GM18870 (cell line): ENCODE measurements around the gene CNNM4.
A peak's percentile ranks its signal among the peaks of the same experiment; 100 is the strongest.
"Not testable (repeated sequence)": the region's sequence is repeated elsewhere in the genome, so short reads cannot be mapped to it uniquely, and the experiment has no call there.

Experiments used
- ATAC-seq: cut with Tn5 transposase; IDR thresholded peaks from one replicate; pipeline ENCODE4 v1.9.1; 2021; ENCODE audit warnings: moderate library complexity; ENCODE audit not compliant: unreplicated experiment

Gene CNNM4

GRCh38 chr2:96792772-96793749 lies 32.4 kb downstream of the CNNM4 start:
- ATAC-seq, result no peak

DNA sequence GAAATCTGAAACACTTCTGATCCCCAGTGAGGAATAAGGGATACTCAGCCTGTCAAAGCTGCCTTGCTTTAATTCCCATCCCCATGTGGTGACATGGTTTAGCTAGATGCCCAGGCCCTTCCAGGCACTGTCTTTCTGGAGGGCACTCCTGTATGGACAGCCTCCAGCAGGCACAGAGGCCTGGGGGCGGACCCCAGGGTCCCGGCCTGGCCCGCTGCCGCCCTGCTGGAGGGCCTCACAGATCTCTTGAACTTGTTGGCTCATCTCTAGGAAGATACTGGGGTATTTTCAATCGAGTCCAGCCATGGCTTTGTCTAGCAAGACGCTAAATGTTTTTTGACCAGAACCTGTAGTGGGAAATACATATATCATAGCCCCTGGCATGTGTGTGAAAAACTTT lies 34.4 kb downstream of the CNNM4 start:
- no peak for ATAC-seq

DNA sequence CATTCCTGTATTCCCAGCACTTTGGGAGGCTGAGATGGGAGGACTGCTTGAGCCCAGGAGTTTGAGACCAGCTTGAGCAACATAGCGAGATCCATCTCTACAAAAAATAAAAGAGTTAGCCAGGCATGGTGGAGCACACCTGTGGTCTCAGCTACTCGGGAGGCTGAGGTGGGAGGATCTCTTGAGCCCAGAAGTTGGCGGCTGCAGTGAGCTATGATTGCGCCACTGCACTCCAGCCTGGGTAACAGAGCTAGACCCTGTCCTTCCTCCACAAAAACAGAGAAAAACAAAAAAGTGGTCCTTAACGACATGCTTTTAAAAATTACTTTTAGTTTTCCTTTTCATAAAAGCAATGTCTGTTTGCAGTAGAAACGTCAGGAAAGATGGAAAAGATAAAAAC lies 35.8 kb downstream of the CNNM4 start:
- ATAC-seq, result not testable (repeated sequence)

DNA sequence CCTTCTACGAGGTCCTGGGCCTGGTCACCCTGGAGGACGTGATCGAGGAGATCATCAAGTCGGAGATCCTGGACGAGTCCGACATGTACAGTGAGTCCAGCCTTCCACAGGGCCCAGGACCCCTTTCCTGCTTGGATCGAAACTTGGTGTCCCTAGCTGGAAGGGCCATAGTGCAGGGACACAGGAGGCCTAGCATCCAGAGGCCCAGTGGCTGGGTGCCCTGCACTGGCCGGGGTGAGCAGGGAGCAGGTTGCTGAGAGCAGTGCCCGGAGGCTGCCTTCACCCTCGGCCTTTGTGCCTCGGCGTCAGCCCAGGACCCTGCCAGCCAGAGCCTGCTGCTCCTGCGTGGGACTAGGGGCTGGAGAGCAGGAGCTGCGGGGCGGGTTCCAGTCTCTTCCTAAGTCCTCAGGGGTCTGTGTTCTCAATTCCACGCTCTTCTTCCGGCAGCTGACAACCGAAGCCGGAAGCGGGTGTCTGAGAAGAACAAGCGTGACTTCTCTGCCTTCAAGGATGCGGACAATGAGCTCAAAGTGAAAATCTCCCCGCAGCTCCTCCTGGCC lies 36.4 kb downstream of the CNNM4 start:
- no peak for ATAC-seq

DNA sequence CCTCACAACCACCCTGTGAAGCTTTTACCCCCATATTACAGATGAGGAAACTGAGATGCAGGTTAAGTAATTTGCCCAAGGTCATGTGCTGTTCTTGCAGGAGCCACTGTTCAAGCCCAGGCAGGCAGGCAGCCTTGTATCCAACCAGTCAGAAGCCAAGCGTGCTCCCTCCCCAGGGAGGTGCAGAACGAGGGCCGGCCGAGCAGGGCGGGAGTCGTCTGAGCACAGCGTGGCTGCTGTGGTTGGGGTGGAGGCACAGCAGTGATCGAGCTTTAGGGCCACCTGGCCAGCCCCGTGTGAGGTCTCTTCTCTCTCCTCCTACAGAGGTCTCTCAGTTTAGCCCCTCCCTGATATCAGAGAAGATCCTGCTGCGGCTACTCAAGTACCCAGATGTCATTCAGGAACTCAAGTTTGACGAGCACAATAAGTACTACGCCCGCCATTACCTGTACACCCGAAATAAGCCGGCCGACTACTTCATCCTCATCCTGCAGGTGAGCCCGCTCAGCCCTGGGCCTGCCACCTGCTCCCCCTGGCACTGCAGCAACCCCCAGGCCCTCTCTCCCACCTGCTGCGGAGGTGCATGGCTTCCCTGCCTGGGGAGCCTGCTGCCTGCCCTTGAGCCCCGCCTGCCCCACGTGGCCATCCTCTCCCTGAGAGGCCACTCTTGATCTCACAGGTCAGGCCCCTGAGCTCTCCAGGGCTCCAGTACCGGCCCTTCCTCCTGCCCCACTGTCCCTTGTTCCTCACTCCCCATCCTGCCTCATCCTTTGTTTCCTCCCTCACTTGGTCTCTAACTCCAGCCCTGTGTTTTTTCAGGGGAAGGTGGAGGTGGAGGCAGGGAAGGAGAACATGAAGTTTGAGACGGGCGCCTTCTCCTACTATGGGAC lies 38.3 kb downstream of the CNNM4 start:
- no peak for ATAC-seq

DNA sequence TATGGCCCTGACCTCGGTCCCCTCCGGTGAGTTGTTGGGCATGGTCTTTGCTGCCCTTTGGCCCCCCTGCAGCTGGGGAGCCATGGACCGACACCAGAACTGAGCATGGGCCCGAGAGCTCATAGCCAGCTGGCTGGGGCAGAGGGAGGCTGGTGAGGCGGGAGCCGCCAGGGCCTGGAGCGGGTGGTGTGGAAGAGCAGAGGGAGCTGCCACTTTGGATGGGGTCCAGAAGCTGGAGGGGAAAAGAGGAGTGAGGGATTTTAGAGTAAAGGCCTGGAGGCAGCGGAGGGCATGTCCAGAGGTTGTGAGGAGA lies 38.9 kb downstream of the CNNM4 start:
- no peak for ATAC-seq

- ATAC-seq, result peak; percentile 22
Measured at GRCh38 chr2:96800061-96801004, 39.6 kb downstream of the CNNM4 start.

GRCh38 chr2:96801005-96801785 lies 40.5 kb downstream of the CNNM4 start:
- ATAC-seq, result peak; percentile 73

DNA sequence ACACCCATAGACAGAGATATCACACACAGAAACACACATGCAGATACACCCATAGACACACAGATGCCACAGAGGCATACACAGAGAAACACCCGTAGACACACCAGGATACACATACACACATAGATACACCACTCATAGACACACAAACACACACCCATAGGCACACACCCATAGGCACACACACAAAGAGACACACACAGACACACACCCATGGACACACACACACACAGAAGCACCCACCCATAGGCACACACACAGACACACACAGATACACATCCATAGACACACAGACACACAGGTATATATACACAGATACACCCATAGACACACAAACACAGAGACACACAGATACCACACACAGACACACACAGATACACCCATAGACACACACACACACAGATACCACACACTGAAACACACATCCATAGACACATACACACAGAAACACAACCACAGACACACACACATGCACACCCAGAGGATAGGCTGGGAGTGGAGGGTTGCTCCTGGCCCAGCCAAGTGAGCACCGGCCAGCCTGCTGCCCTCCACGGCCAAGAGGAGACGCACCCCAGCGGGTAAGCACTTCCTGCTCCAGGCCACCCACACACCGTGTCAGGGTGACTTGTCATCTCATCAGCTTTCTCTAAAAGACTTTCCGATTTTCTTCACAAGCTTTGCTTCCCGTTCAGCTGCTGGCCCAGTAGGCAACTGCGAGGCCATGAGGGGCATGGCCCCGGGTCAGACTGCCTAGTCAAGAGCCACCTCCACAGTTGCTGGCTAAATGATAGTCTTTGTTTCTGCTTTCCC lies 41.3 kb downstream of the CNNM4 start:
- no peak for ATAC-seq

- no peak for ATAC-seq
Measured at GRCh38 chr2:96802721-96803120, 42.0 kb downstream of the CNNM4 start.

DNA sequence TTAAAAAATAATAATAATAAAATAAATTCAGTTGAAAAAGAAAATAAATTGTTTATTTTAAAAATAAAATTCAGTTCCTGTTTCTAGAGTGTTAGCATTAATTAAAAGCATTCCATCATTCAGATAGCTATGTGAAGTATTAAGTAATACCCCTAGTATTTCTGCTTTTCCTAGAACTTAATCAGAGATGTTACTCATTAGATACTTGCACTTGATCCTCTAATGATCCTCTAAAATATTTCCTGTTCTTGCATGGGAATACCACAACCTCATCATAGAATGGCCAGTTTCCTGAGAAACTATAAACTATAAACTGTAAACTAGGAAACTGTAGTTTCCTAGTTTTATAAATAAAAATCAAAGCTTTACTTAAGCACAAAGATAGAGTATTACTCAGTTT lies 44.3 kb downstream of the CNNM4 start:
- no peak for ATAC-seq

DNA sequence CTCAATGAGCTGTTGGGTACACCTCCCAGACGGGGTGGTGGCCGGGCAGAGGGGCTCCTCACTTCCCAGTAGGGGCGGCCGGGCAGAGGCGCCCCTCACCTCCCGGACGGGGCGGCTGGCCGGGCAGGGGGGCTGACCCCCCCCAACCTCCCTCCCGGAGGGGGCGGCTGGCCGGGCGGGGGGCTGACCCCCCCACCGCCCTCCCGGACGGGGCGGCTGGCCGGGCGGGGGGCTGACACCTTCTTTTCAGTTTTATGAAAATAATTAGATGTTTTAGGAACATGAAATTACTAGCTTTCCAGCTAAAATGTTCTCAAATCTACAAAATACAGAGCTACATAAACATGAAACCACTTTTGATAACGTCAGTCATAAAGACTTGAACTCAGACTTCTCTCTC lies 45.2 kb downstream of the CNNM4 start:
- not testable (repeated sequence) for ATAC-seq

- no peak for ATAC-seq
Measured at GRCh38 chr2:96806468-96807126, 45.9 kb downstream of the CNNM4 start.

DNA sequence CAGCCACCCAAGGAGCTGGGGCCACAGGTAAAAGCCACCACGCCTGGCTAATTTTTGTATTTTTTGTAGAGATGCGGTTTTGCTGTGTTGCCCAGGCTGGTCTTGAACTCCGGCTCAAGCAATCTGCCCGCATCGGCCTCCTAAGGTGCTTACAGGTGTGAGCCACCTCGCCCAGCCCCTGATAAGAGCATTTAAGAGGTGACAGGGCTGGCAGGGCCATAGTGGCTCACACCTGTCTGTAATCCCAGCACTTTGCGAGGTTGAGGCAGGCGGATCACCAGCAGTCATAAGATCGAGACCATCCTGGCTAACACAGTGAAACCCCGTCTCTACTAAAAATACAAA lies 46.4 kb downstream of the CNNM4 start:
- ATAC-seq, result no peak

DNA sequence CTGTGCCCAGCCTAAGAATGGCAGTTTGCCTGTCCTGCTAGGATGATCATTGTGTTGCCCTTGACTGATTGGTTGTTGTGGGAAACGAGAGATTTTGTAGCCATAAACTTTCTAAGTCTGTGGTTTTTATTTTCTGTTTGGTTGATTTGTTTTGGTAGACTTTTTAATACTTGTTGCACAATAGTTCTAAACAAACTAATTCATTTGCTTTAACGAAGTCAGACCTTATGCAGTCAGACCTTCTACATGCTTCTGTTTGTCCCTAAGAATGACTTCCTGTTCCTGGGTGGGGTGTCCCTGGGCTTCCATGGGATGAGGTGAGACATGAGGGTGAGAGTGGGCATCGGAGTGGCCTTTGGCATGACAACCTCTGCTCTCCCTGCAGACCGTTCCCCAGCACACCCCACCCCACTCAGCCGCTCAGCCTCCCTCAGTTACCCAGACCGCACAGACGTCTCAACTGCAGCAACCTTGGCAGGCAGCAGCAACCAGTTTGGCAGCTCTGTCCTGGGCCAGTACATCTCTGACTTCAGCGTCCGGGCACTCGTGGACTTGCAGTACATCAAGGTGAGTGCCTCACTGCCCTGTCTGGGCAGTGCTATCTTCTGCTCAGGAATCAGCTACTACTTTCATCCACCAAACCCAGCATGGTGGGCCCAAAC lies 47.6 kb downstream of the CNNM4 start:
- ATAC-seq, result no peak

DNA sequence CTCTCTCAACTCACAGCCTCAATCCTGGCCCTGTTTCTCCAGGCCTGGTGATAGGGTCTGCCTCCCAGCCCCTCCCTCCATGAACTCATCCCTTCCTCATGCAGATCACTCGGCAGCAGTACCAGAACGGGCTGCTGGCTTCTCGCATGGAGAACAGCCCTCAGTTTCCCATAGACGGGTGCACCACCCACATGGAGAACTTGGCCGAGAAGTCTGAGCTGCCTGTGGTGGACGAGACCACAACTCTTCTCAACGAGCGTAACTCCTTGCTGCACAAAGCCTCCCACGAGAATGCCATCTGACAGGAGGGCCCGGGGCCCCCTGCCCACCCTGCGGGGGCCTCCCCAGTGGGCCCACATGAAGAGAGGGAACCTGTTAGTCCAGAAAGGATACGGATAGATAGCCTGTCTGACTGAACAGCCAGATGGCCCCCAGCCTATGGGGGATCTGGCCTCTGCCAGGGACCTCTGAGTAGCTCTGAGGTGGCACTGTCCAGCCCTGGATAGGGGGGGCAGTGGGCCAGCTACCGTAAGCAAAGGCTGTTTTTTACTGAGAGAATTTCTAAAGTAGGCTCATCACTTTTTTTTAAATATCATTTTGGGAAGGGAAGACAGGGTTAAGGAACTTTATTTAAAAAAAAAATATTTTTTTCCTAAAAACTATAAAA lies 48.6 kb downstream of the CNNM4 start:
- ATAC-seq, result no peak
